ENCODE data around the gene TMTC4. TPM values are rescaled to one million over a fixed set of nuclear protein-coding genes. Genes with fewer than 3 reads are reported as not detected.

The TMTC4 gene
- total and polyA plus RNA-seq, 2 of the 4 experiments (the other 2 are of a cell fraction) = 8.4 to 14.3 TPM

- ChIA-PET CTCF (no interaction called here), POLR2A (ENCODE audit: unreplicated experiment) (no interaction called here)
- Histone ChIP-seq H2BK15ac (ENCODE audit: low read depth, low read length) (no peak overlapping the region), H3K9ac (ENCODE audit: low read depth, low read length) (no peak overlapping the region), H2BK5ac (ENCODE audit: low read depth, low read length, poor library complexity, severe bottlenecking) (no peak overlapping the region), H4K91ac (ENCODE audit: insufficient read depth, low read depth, low read length) (no peak overlapping the region), H3K9me3 (ENCODE audit: control insufficient read depth, insufficient read depth, low read length) (no peaks in the 10 kb centered on the region), H3K4me3 (ENCODE audit: insufficient read depth, low read depth, low read length) (no peak overlapping the region), H4K8ac (ENCODE audit: low read depth in 2 of 2, low read length in 2 of 2) (no peak overlapping the region), H2BK20ac (ENCODE audit: low read depth, low read length) (no peak overlapping the region), H2AK9ac (replicated peaks; ENCODE audit: low read depth, low read length, poor library complexity) (no peak overlapping the region), H3K14ac (replicated peaks; ENCODE audit: low read depth, low read length) (no peak overlapping the region), H3K4ac (ENCODE audit: low read depth, low read length) (no peak overlapping the region), H3K4me1 (ENCODE audit: control insufficient read depth, insufficient read depth, low read length) (no peaks in the 10 kb centered on the region), H3K18ac (ENCODE audit: low read depth, low read length) (no peak overlapping the region), H3K36me3 (ENCODE audit: control insufficient read depth, insufficient read depth, low read length) (peaks cover 27% of the 10 kb centered on the region), H3K27ac (ENCODE audit: insufficient read depth, low read length) (no peak overlapping the region), H3K79me1 (ENCODE audit: low read depth in 1 of 2, low read length in 2 of 2) (no peaks in the 10 kb centered on the region), H2BK120ac (ENCODE audit: low read depth, low read length) (no peak overlapping the region), H4K20me1 (ENCODE audit: insufficient read depth, low read length) (no peaks in the 10 kb centered on the region), H3K27me3 (ENCODE audit: control insufficient read depth, insufficient read depth, low read length) (no peaks in the 10 kb centered on the region), H3K56ac (ENCODE audit: extremely low read depth, insufficient read depth, low read length) (no peak overlapping the region), H3K4me2 (ENCODE audit: low read depth, low read length) (no peak overlapping the region), H4K5ac (ENCODE audit: low read depth, low read length) (no peak overlapping the region), H2AK5ac (ENCODE audit: low read depth, low read length) (no peak overlapping the region), H3K9me1 (ENCODE audit: insufficient read depth, low read length) (peaks cover 3% of the 10 kb centered on the region; the same call in 1 of the 2 replicates), H2AFZ (replicated peaks; ENCODE audit: low read length, poor library complexity) (no peak overlapping the region), H3K23ac (ENCODE audit: low read depth, low read length) (no peak overlapping the region)
- TF ChIP-seq RAD21 (IDR thresholded peaks at IDR 0.05; ENCODE audit: low read length) = no peak
- TF ChIP-seq CTCF (conservative IDR thresholded peaks at IDR 0.05; ENCODE audit: low read depth, low read length) = no peak
- TF ChIP-seq MAZ (IDR thresholded peaks at IDR 0.05; ENCODE audit: borderline replicate concordance, low read depth, low read length) = no peak
- no peak for TF ChIP-seq CHD1 (IDR thresholded peaks at IDR 0.05; ENCODE audit: low read depth, low read length)
- TF ChIP-seq BHLHE40 (IDR thresholded peaks at IDR 0.05; ENCODE audit: low read depth, low read length) = no peak
- TF ChIP-seq FOS (IDR thresholded peaks at IDR 0.05; ENCODE audit: low read depth, low read length) = no peak
- no peak for TF ChIP-seq ELK1 (IDR thresholded peaks at IDR 0.05; ENCODE audit: borderline replicate concordance, low read depth, low read length)
- TF ChIP-seq MAFK (IDR thresholded peaks at IDR 0.05; ENCODE audit: low read depth, low read length) = no peak
- no CpG with 5 or more reads among the region's 8 CpGs for WGBS, 2 experiments (ENCODE audit: extremely low coverage in 2 of 2, insufficient read length in 1 of 2)
- BruUV-seq (replicated peaks) = no TSS peak
- ATAC-seq (ENCODE audit: low read depth) (no peak), DNase-seq (no peak)
- in situ Hi-C loops (cut with MboI; ENCODE audit: low sequenced_read_pairs) = no loop called here
- intact Hi-C loops (cut with micrococcal nuclease) = no loop called here
- dilution Hi-C loops (cut with HindIII; ENCODE audit: low sequenced_read_pairs, unreplicated experiment) = no loop called here
Measured at GRCh38 chr13:100660761-100661160, 13.8 kb downstream of the TMTC4 start.

Measured in IMR-90 (cell line).